HCT116 (cell line): ENCODE data around the gene STK17A. TPM values are rescaled to one million over a fixed set of nuclear protein-coding genes. Genes with fewer than 3 reads are reported as not detected.

ENCODE experiments used
- ATAC-seq: fragments of 200-7000 bp; cut with Tn5 transposase; 2 replicates; pipeline ENCODE4 v1.9.1; 2020; ENCODE audit warnings: mild to moderate bottlenecking, moderate library complexity
- BruUV-seq: library from RNA; stranded (reverse); fragments of 400-500 nt; replicated peaks from 2 replicates; lab custom pipeline; 2021; lab: Mats Ljungman, UMichigan
- CTCF ChIA-PET: fragments of 300-600 bp; sonication (Branson Sonifier 250); formaldehyde crosslinking; loops from one replicate; lab custom pipeline; 2021; ENCODE audit warnings: antibody characterized with exemption; lab: Charles Lee
- POLR2A ChIA-PET: fragments of 300-600, 350-600 bp; sonication (Branson Sonifier 250); formaldehyde crosslinking; loops from one replicate; lab custom pipeline; 2021; ENCODE audit warnings: antibody characterized with exemption; lab: Charles Lee
- RAD21 ChIA-PET, 2 experiments: fragments of 300-600 bp; sonication (Branson Sonifier 250); formaldehyde crosslinking; loops; one replicate each; lab custom pipeline; 2023; ENCODE audit warnings: low total read pairs in 2 of 2; ENCODE audit not compliant: uncharacterized antibody in 2 of 2, unreplicated experiment in 2 of 2, low non-redundant PET in 1 of 2; lab: Charles Lee
- DNase-seq: peaks from one replicate; pipeline ENCODE4 v3.0.0-alpha.2; 2010; ENCODE audit warnings: low read depth, low spot score
- H2AFZ ChIP-seq: fragments of 200-600 bp; shearing (Covaris generic), sonication (generic); 2 replicates; pipeline ENCODE4 v1.6.1; 2017; ENCODE audit warnings: low read depth, mixed run types, mixed read lengths, antibody characterized with exemption, low read length; ENCODE audit not compliant: poor library complexity, severe bottlenecking
- H3K27ac ChIP-seq: 2 replicates; pipeline ENCODE4 v1.5.1; 2012; ENCODE audit warnings: low read depth, low read length
- H3K27me3 ChIP-seq: fragments of 200-600 bp; sonication (generic); 2 replicates; pipeline ENCODE4 v1.6.1; 2016; ENCODE audit warnings: mixed run types, low read length, mixed read lengths; ENCODE audit not compliant: insufficient read depth
- H3K36me3 ChIP-seq, 2 experiments: fragments of 200-500 bp in 1 of 2; fragments of 200-600 bp in 1 of 2; sonication (Bioruptor generic) in 1 of 2; sonication (generic) in 1 of 2; 2 replicates each; pipeline versions ENCODE4 v1.5.1 to v1.6.1; 2014 to 2016; ENCODE audit warnings: low read length in 2 of 2, inconsistent platforms in 1 of 2, mixed read lengths in 1 of 2, mixed run types in 1 of 2; ENCODE audit not compliant: insufficient read depth in 2 of 2, control insufficient read depth in 1 of 2
- H3K4me1 ChIP-seq, 2 experiments: fragments of 200-600 bp in 1 of 2; sonication (generic) in 1 of 2; 2 replicates each; pipeline versions ENCODE4 v1.5.1 to v1.6.1; 2012 to 2017; ENCODE audit warnings: low read length in 2 of 2, inconsistent platforms in 1 of 2, mild to moderate bottlenecking in 1 of 2, mixed read lengths in 1 of 2, mixed run types in 1 of 2, moderate library complexity in 1 of 2; ENCODE audit not compliant: insufficient read depth in 2 of 2, control insufficient read depth in 1 of 2
- H3K4me2 ChIP-seq: fragments of 200-600 bp; sonication (generic); 2 replicates; pipeline ENCODE4 v1.6.1; 2017; ENCODE audit warnings: mixed run types, low read length, mixed read lengths
- H3K4me3 ChIP-seq, 2 experiments: fragments of 200-600 bp in 1 of 2; sonication (generic) in 1 of 2; replicated peaks in 1 of 2; 2 replicates each; pipeline ENCODE4 v1.5.1; 2011 to 2016; ENCODE audit warnings: low read length in 2 of 2, control low read depth in 1 of 2, low read depth in 1 of 2, mild to moderate bottlenecking in 1 of 2, mixed read lengths in 1 of 2, mixed run types in 1 of 2
- H3K79me2 ChIP-seq: fragments of 200-600 bp; sonication (generic); 2 replicates; pipeline ENCODE4 v1.6.1; 2017; ENCODE audit warnings: mild to moderate bottlenecking, mixed run types, low read length, moderate library complexity, mixed read lengths; ENCODE audit not compliant: insufficient read depth
- H3K9ac ChIP-seq: fragments of 200-600 bp; sonication (generic); 2 replicates; pipeline ENCODE4 v1.6.1; 2016; ENCODE audit warnings: low read length, mixed read lengths
- H3K9me2 ChIP-seq: fragments of 200-600 bp; sonication (generic), shearing (Covaris generic); 2 replicates; pipeline ENCODE4 v1.6.1; 2017; ENCODE audit warnings: mixed run types, mild to moderate bottlenecking, moderate library complexity; ENCODE audit not compliant: insufficient read depth
- H3K9me3 ChIP-seq, 2 experiments: fragments of 200-500 bp in 1 of 2; fragments of 200-600 bp in 1 of 2; sonication (Bioruptor generic) in 1 of 2; sonication (generic) in 1 of 2; 2 replicates each; pipeline ENCODE4 v1.6.1; 2014 to 2017; ENCODE audit warnings: low read length in 2 of 2, mixed read lengths in 2 of 2, inconsistent platforms in 1 of 2, low read depth in 1 of 2, mild to moderate bottlenecking in 1 of 2, mixed run types in 1 of 2, moderate library complexity in 1 of 2; ENCODE audit not compliant: control insufficient read depth in 1 of 2, insufficient read depth in 1 of 2
- H4K20me1 ChIP-seq: fragments of 200-600 bp; sonication (generic), shearing (Covaris generic); 2 replicates; pipeline ENCODE4 v1.6.1; 2017; ENCODE audit warnings: mixed run types, mild to moderate bottlenecking, moderate library complexity; ENCODE audit not compliant: insufficient read depth
- CBX3 ChIP-seq: IDR thresholded peaks from 2 replicates; pipeline ENCODE4 v1.6.1; 2012; ENCODE audit warnings: low read depth
- CEBPB ChIP-seq: IDR thresholded peaks from 2 replicates; pipeline ENCODE4 v1.6.1; 2012; ENCODE audit warnings: low read depth
- ELF1 ChIP-seq: IDR thresholded peaks from 2 replicates; pipeline ENCODE4 v1.6.1; 2012; ENCODE audit warnings: low read depth, borderline replicate concordance
- EZH2 ChIP-seq: fragments of 200-600 bp; sonication (generic); IDR thresholded peaks from 2 replicates; pipeline ENCODE4 v1.6.1; 2017; ENCODE audit warnings: antibody characterized with exemption, mixed run types
- POLR2A ChIP-seq: IDR thresholded peaks from 2 replicates; pipeline ENCODE4 v1.7.0; 2011; ENCODE audit warnings: borderline replicate concordance; ENCODE audit not compliant: insufficient read depth, insufficient read length; ENCODE audit errors: extremely low read depth
- POLR2AphosphoS5 ChIP-seq: IDR thresholded peaks from 2 replicates; pipeline ENCODE4 v1.6.1; 2011; ENCODE audit warnings: mild to moderate bottlenecking, low read depth, low read length, moderate library complexity
- RAD21 ChIP-seq: IDR thresholded peaks from 2 replicates; pipeline ENCODE4 v1.6.1; 2012; ENCODE audit warnings: low read depth, mild to moderate bottlenecking
- SP1 ChIP-seq: IDR thresholded peaks from 2 replicates; pipeline ENCODE4 v1.6.1; 2012; ENCODE audit warnings: low read depth
- SRF ChIP-seq: IDR thresholded peaks from 2 replicates; pipeline ENCODE4 v1.6.1; 2012; ENCODE audit warnings: low read depth
- TCF7L2 ChIP-seq: IDR thresholded peaks from 2 replicates; pipeline ENCODE4 v1.7.0; 2011; ENCODE audit warnings: borderline replicate concordance, inconsistent platforms; ENCODE audit not compliant: insufficient read depth, insufficient read length; ENCODE audit errors: extremely low read depth
- intact Hi-C: fragments of 100-400 bp; cut with micrococcal nuclease; formaldehyde crosslinking; loops from 2 replicates; pipeline ENCODE4 v1.10.0; 2022
- total RNA-seq: library from RNA; stranded (reverse); gene quantifications from one replicate; pipeline ENCODE4 v1.2.1, GENCODE V29; 2021; ENCODE audit not compliant: unreplicated experiment
- TF ChIP-seq, protein P1 (sequence below): IDR thresholded peaks from 2 replicates; pipeline ENCODE4 v1.6.1; 2012
- TF ChIP-seq, protein P2 (sequence below): IDR thresholded peaks from 2 replicates; pipeline ENCODE4 v1.6.1; 2012; ENCODE audit warnings: low read depth
- TF ChIP-seq, protein P3 (sequence below), 3 experiments: fragments of 200-600 bp in 1 of 3; sonication (generic) in 1 of 3; IDR thresholded peaks in 2 of 3; conservative IDR thresholded peaks in 1 of 3; 2 replicates each; pipeline ENCODE4 v1.5.1; 2012 to 2017; ENCODE audit warnings: low read depth in 2 of 3, low read length in 2 of 3, antibody characterized with exemption in 1 of 3, borderline replicate concordance in 1 of 3, control low read depth in 1 of 3, mild to moderate bottlenecking in 1 of 3, mixed read lengths in 1 of 3, mixed run types in 1 of 3, moderate library complexity in 1 of 3; ENCODE audit not compliant: insufficient read depth in 1 of 3

The STK17A gene
- total RNA-seq, 1 experiment from 2014 or later, result 14.8 TPM

DNA sequence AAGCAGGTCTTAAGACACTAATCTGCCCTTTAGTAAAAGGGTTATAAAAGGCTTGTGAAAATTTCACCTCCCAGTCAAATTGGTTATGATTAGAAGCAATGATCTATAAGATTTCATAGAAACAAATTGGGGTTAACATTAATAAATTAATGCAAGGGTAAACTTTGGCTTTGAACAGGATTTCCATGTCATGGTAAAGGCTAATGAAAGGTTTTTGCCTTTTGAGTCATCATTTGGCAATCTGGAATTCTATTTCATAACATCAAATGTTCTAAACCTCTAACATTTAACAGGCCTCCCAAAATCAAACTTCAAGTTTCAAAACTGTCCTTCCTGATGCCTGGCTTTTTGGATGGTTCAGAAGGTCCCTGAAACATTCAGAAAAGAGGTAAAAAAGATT lies 84.0 kb downstream of the STK17A start:
- no peak overlapping the region for H3K9ac ChIP-seq
- H3K4me3 ChIP-seq, result no peak overlapping the region
- peaks cover 0 to 26% of the 10 kb centered on the region in 2 experiments; a peak in 1 of 4 replicates for H3K4me1 ChIP-seq
- H3K9me2 ChIP-seq, result no peaks in the 10 kb centered on the region
- ATAC-seq (no peak), DNase-seq (no peak)
- CTCF ChIA-PET, result no interaction called here
- peaks cover 12% of the 10 kb centered on the region; the same call in 1 of the 2 replicates for H4K20me1 ChIP-seq
- POLR2A ChIA-PET, result no interaction called here
- no peaks in the 10 kb centered on the region for H3K27me3 ChIP-seq
- no peaks in the 10 kb centered on the region for H3K36me3 ChIP-seq
- BruUV-seq, result no TSS peak
- H3K9me3 ChIP-seq, result peaks cover 0 to 2% of the 10 kb centered on the region in 2 experiments; a peak in 1 of 4 replicates
- H2AFZ ChIP-seq, result no peak overlapping the region
- H3K4me2 ChIP-seq, result no peak overlapping the region
- H3K27ac ChIP-seq, result no peak overlapping the region
- intact Hi-C loops, result no loop called here
- H3K79me2 ChIP-seq, result peaks cover 97% of the 10 kb centered on the region
- RAD21 ChIA-PET, result no interaction called here
- no peak for TF ChIP-seq RAD21
- TF ChIP-seq CBX3, result no peak
- no peak for TF ChIP-seq POLR2A
- TF ChIP-seq TCF7L2, result no peak
- no peak for TF ChIP-seq SRF
- TF ChIP-seq, protein P1, sequence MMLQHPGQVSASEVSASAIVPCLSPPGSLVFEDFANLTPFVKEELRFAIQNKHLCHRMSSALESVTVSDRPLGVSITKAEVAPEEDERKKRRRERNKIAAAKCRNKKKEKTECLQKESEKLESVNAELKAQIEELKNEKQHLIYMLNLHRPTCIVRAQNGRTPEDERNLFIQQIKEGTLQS, result no peak
- TF ChIP-seq, protein P2, sequence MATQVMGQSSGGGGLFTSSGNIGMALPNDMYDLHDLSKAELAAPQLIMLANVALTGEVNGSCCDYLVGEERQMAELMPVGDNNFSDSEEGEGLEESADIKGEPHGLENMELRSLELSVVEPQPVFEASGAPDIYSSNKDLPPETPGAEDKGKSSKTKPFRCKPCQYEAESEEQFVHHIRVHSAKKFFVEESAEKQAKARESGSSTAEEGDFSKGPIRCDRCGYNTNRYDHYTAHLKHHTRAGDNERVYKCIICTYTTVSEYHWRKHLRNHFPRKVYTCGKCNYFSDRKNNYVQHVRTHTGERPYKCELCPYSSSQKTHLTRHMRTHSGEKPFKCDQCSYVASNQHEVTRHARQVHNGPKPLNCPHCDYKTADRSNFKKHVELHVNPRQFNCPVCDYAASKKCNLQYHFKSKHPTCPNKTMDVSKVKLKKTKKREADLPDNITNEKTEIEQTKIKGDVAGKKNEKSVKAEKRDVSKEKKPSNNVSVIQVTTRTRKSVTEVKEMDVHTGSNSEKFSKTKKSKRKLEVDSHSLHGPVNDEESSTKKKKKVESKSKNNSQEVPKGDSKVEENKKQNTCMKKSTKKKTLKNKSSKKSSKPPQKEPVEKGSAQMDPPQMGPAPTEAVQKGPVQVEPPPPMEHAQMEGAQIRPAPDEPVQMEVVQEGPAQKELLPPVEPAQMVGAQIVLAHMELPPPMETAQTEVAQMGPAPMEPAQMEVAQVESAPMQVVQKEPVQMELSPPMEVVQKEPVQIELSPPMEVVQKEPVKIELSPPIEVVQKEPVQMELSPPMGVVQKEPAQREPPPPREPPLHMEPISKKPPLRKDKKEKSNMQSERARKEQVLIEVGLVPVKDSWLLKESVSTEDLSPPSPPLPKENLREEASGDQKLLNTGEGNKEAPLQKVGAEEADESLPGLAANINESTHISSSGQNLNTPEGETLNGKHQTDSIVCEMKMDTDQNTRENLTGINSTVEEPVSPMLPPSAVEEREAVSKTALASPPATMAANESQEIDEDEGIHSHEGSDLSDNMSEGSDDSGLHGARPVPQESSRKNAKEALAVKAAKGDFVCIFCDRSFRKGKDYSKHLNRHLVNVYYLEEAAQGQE, result no peak
- no peak for TF ChIP-seq EZH2
- TF ChIP-seq SP1, result no peak
- TF ChIP-seq, protein P3, sequence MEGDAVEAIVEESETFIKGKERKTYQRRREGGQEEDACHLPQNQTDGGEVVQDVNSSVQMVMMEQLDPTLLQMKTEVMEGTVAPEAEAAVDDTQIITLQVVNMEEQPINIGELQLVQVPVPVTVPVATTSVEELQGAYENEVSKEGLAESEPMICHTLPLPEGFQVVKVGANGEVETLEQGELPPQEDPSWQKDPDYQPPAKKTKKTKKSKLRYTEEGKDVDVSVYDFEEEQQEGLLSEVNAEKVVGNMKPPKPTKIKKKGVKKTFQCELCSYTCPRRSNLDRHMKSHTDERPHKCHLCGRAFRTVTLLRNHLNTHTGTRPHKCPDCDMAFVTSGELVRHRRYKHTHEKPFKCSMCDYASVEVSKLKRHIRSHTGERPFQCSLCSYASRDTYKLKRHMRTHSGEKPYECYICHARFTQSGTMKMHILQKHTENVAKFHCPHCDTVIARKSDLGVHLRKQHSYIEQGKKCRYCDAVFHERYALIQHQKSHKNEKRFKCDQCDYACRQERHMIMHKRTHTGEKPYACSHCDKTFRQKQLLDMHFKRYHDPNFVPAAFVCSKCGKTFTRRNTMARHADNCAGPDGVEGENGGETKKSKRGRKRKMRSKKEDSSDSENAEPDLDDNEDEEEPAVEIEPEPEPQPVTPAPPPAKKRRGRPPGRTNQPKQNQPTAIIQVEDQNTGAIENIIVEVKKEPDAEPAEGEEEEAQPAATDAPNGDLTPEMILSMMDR (IDR thresholded peaks at IDR 0.05 in 2 of 3, conservative IDR thresholded peaks at IDR 0.05 in 1 of 3; ENCODE audit: borderline replicate concordance in 1 of 3, insufficient read depth in 1 of 3, low read depth in 2 of 3, low read length in 2 of 3), result no peak
- no peak for TF ChIP-seq ELF1
- TF ChIP-seq CEBPB, result no peak
- TF ChIP-seq POLR2AphosphoS5, result no peak
